HEK293 (cell line): ENCODE measurements around the gene PLD4.
A peak's percentile ranks its signal among the peaks of the same experiment; 100 is the strongest.

ENCODE experiments used
- CTCF ChIA-PET: fragments of 350-600 bp; formaldehyde crosslinking; extraction: SDS; loops from one replicate; lab custom pipeline; 2021; ENCODE audit warnings: antibody characterized with exemption; lab: Yijun Ruan, JAX
- POLR2A ChIA-PET: fragments of 300-600 bp; formaldehyde crosslinking; extraction: SDS; loops from one replicate; lab custom pipeline; 2020; ENCODE audit warnings: antibody characterized with exemption, inconsistent platforms; lab: Yijun Ruan, JAX
- H3K27ac ChIP-seq: fragments of 200-500 bp; sonication (Bioruptor generic); 2 replicates; pipeline ENCODE4 v1.5.1; 2014; ENCODE audit warnings: low read depth, low read length, control low read depth, inconsistent platforms; ENCODE audit errors: extremely low read depth
- H3K36me3 ChIP-seq, 2 experiments: fragments of 200-500 bp in 1 of 2; sonication (Bioruptor generic) in 1 of 2; 1 replicate in 1 of 2; 2 replicates in 1 of 2; pipeline ENCODE4 v1.5.1; 2014 to 2017; ENCODE audit warnings: inconsistent platforms in 2 of 2, low read length in 2 of 2; ENCODE audit not compliant: control insufficient read depth in 2 of 2, insufficient read depth in 1 of 2
- H3K4me1 ChIP-seq: fragments of 200-500 bp; sonication (Bioruptor generic); 2 replicates; pipeline ENCODE4 v1.5.1; 2014; ENCODE audit warnings: mild to moderate bottlenecking, low read length, inconsistent platforms; ENCODE audit not compliant: control insufficient read depth, insufficient read depth
- H3K4me3 ChIP-seq: 2 replicates; pipeline ENCODE4 v1.5.1; 2011; ENCODE audit warnings: low read depth, mild to moderate bottlenecking, control low read depth, low read length, moderate library complexity
- H3K9me3 ChIP-seq: fragments of 200-500 bp; sonication (Bioruptor generic); 2 replicates; pipeline ENCODE4 v1.5.1; 2014; ENCODE audit warnings: low read depth, low read length, inconsistent platforms; ENCODE audit not compliant: control insufficient read depth, insufficient read depth
- KLF16 ChIP-seq: fragments of 450-650 bp; formaldehyde crosslinking; IDR thresholded peaks from 2 replicates; pipeline ENCODE4 v1.5.1; 2017; ENCODE audit warnings: missing biosample characterization, missing genetic modification characterization
- SP2 ChIP-seq: fragments of 450-650 bp; formaldehyde crosslinking; IDR thresholded peaks from 2 replicates; pipeline ENCODE4 v1.5.1; 2016; ENCODE audit warnings: missing biosample characterization, missing genetic modification characterization
- SP3 ChIP-seq: fragments of 450-650 bp; formaldehyde crosslinking; IDR thresholded peaks from 2 replicates; pipeline ENCODE4 v1.5.1; 2016; ENCODE audit warnings: missing biosample characterization, missing genetic modification characterization
- ZEB2 ChIP-seq: fragments of 450-650 bp; formaldehyde crosslinking; IDR thresholded peaks from 2 replicates; pipeline ENCODE4 v1.5.1; 2016; ENCODE audit warnings: missing biosample characterization, missing genetic modification characterization
- ZFHX2 ChIP-seq: fragments of 450-650 bp; formaldehyde crosslinking; conservative IDR thresholded peaks from 2 replicates; pipeline ENCODE4 v1.5.1; 2016; ENCODE audit warnings: missing biosample characterization, missing genetic modification characterization
- ZNF146 ChIP-seq: fragments of 450-650 bp; formaldehyde crosslinking; IDR thresholded peaks from 2 replicates; pipeline ENCODE4 v1.5.1; 2016; ENCODE audit warnings: missing biosample characterization, missing genetic modification characterization
- ZNF335 ChIP-seq: fragments of 450-650 bp; formaldehyde crosslinking; conservative IDR thresholded peaks from 2 replicates; pipeline ENCODE4 v1.5.1; 2016; ENCODE audit warnings: missing biosample characterization, missing genetic modification characterization
- ZNF510 ChIP-seq: fragments of 450-650 bp; formaldehyde crosslinking; IDR thresholded peaks from 2 replicates; pipeline ENCODE4 v1.5.1; 2018; ENCODE audit warnings: mild to moderate bottlenecking, missing genetic modification characterization, missing biosample characterization; ENCODE audit not compliant: insufficient replicate concordance
- ZNF548 ChIP-seq: fragments of 450-650 bp; formaldehyde crosslinking; IDR thresholded peaks from 2 replicates; pipeline ENCODE4 v1.5.1; 2016; ENCODE audit warnings: missing biosample characterization, missing genetic modification characterization
- ZNF555 ChIP-seq: fragments of 450-650 bp; formaldehyde crosslinking; conservative IDR thresholded peaks from 2 replicates; pipeline ENCODE4 v1.5.1; 2017; ENCODE audit warnings: missing biosample characterization, mild to moderate bottlenecking, missing genetic modification characterization, inconsistent platforms

PLD4 gene

GRCh38 chr14:104979758-104980610, 55.3 kb downstream of the PLD4 start (continued):
- 0 out of 2 replicates have a peak, but pooled peaks have one; percentile 5 for TF ChIP-seq ZNF146
- TF ChIP-seq ZNF510 (tag by site-specific recombination), result no peak
- TF ChIP-seq, all 188 proteins: peak for 38

GRCh38 chr14:104980611-104981531, 56.2 kb downstream of the PLD4 start:
- CTCF ChIA-PET, result interaction anchor here (1.4 kb wide), 1 partner anchor 66 kb away, joined by 5 read pairs; no protein-coding TSS in a partner anchor
- Histone ChIP-seq H3K27ac (no peak overlapping the region), H3K4me3 (no peak overlapping the region), H3K4me1 (peaks cover 5% of the 10 kb centered on the region; the same call in 1 of the 2 replicates), H3K36me3 (no peaks in the 10 kb centered on the region), H3K9me3 (no peaks in the 10 kb centered on the region)
- TF ChIP-seq SP3 (tag by site-specific recombination) (no peak), KLF16 (tag by site-specific recombination) (no peak)
- POLR2A ChIA-PET, result interaction anchor here (0.9 kb wide), 1 partner anchor 113 kb away, joined by 3 read pairs; no protein-coding TSS in a partner anchor

- ChIA-PET CTCF (interaction anchor here (0.6 to 1.4 kb wide), 2 partner anchors 64 to 311 kb away, joined by 3 to 5 read pairs; no protein-coding TSS in a partner anchor), POLR2A (interaction anchor here (0.9 kb wide), 1 partner anchor 112 kb away, joined by 3 read pairs; no protein-coding TSS in a partner anchor)
- H3K36me3 ChIP-seq, result no peaks in the 10 kb centered on the region
- H3K9me3 ChIP-seq, result no peaks in the 10 kb centered on the region
- no peak overlapping the region for H3K27ac ChIP-seq
- peaks cover 5% of the 10 kb centered on the region; the same call in 1 of the 2 replicates for H3K4me1 ChIP-seq
- TF ChIP-seq ZNF548 (tag by site-specific recombination) (no peak), SP2 (tag by site-specific recombination) (peak; percentile 17; the same call in 1 of the 2 replicates), ZFHX2 (tag by site-specific recombination) (0 out of 2 replicates have a peak, but pooled peaks have one; percentile 1)
- H3K4me3 ChIP-seq, result no peak overlapping the region
Measured at GRCh38 chr14:104981699-104982541, 57.2 kb downstream of the PLD4 start.

- TF ChIP-seq ZFHX2 (tag by site-specific recombination) (0 out of 2 replicates have a peak, but pooled peaks have one; percentile 2), ZNF555 (tag by site-specific recombination) (no peak), ZEB2 (tag by site-specific recombination) (no peak), ZNF335 (tag by site-specific recombination) (peak; percentile 79)
- Histone ChIP-seq H3K4me1 (peaks cover 1% of the 10 kb centered on the region; the same call in 1 of the 2 replicates), H3K9me3 (no peaks in the 10 kb centered on the region), H3K4me3 (no peak overlapping the region), H3K36me3 (no peaks in the 10 kb centered on the region), H3K27ac (no peak overlapping the region)
- POLR2A ChIA-PET, result no interaction called here
- CTCF ChIA-PET, result no interaction called here
Measured at GRCh38 chr14:104982548-104983230, 58.0 kb downstream of the PLD4 start.
